Mesothelial cell of epicardium (in vitro differentiated cells): ENCODE results near the gene MED13L. TPM values are rescaled to one million over a fixed set of nuclear protein-coding genes. Genes with fewer than 3 reads are reported as not detected.

Source experiments
- DNase-seq, 2 experiments: peaks; one replicate each; pipeline ENCODE4 v3.0.0; 2021; ENCODE audit warnings: low spot score in 2 of 2; ENCODE audit not compliant: unreplicated experiment in 2 of 2
- H3K27ac Mint-ChIP-seq: 2 replicates; pipeline ENCODE4 v1.8.0; 2021; ENCODE audit warnings: mixed read lengths
- H3K27me3 Mint-ChIP-seq: 2 replicates; pipeline ENCODE4 v1.8.0; 2021; ENCODE audit warnings: low read depth, mixed read lengths
- H3K36me3 Mint-ChIP-seq: 2 replicates; pipeline ENCODE4 v1.8.0; 2021; ENCODE audit warnings: mixed read lengths
- H3K4me1 Mint-ChIP-seq: 2 replicates; pipeline ENCODE4 v1.8.0; 2021; ENCODE audit warnings: mixed read lengths
- H3K4me3 Mint-ChIP-seq: 2 replicates; pipeline ENCODE4 v1.8.0; 2021; ENCODE audit warnings: mild to moderate bottlenecking, moderate library complexity, mixed read lengths
- H3K9me3 Mint-ChIP-seq: 2 replicates; pipeline ENCODE4 v1.8.0; 2021; ENCODE audit warnings: mixed read lengths
- microRNA-seq: library from miRNA; unstranded; fragments of <30 nt; microRNA quantifications from one replicate; pipeline ENCODE4 v1.2.0, GENCODE V29; 2021; ENCODE audit warnings: inconsistent platforms, mixed read lengths
- total RNA-seq: library from RNA; stranded (reverse); gene quantifications from 3 replicates; pipeline ENCODE4 v1.2.1, GENCODE V29; 2021
- TF ChIP-seq, protein P1 (sequence below): fragments of 200-600 bp; sonication (generic); IDR thresholded peaks from one replicate; pipeline ENCODE4 v1.5.0; 2021; ENCODE audit warnings: antibody characterized with exemption; ENCODE audit not compliant: unreplicated experiment

Gene MED13L
- total RNA-seq, 1 donor from 2014 or later: 179 TPM

DNA sequence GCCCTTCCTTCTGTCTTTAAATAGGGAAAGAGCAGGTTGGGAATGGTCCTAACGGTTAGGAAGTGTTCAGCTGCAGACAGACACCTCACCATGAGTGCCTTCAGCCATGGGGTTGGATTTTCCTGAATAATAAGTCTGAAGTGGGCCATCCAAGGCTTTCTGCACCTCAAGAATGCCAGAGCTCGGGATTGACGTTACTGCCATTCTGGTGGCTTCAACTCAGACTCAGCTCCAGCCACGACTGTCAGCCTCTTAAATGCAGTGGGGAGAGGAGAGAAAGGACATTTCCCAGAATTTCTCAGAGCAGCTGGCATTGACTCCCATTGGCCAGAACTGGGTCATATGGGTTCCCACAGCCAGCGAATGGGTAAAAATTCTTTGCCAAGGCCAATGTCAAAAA is 363.4 kb downstream of the MED13L start:
- H3K27ac Mint-ChIP-seq: no peak overlapping the region
- H3K9me3 Mint-ChIP-seq: peaks cover 6% of the 10 kb centered on the region
- no peak overlapping the region for H3K4me3 Mint-ChIP-seq
- no peaks in the 10 kb centered on the region for H3K36me3 Mint-ChIP-seq
- TF ChIP-seq, protein P1, sequence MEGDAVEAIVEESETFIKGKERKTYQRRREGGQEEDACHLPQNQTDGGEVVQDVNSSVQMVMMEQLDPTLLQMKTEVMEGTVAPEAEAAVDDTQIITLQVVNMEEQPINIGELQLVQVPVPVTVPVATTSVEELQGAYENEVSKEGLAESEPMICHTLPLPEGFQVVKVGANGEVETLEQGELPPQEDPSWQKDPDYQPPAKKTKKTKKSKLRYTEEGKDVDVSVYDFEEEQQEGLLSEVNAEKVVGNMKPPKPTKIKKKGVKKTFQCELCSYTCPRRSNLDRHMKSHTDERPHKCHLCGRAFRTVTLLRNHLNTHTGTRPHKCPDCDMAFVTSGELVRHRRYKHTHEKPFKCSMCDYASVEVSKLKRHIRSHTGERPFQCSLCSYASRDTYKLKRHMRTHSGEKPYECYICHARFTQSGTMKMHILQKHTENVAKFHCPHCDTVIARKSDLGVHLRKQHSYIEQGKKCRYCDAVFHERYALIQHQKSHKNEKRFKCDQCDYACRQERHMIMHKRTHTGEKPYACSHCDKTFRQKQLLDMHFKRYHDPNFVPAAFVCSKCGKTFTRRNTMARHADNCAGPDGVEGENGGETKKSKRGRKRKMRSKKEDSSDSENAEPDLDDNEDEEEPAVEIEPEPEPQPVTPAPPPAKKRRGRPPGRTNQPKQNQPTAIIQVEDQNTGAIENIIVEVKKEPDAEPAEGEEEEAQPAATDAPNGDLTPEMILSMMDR: no peak
- peaks cover 9% of the 10 kb centered on the region for H3K4me1 Mint-ChIP-seq
- no peak for DNase-seq
- no peaks in the 10 kb centered on the region for H3K27me3 Mint-ChIP-seq

DNA sequence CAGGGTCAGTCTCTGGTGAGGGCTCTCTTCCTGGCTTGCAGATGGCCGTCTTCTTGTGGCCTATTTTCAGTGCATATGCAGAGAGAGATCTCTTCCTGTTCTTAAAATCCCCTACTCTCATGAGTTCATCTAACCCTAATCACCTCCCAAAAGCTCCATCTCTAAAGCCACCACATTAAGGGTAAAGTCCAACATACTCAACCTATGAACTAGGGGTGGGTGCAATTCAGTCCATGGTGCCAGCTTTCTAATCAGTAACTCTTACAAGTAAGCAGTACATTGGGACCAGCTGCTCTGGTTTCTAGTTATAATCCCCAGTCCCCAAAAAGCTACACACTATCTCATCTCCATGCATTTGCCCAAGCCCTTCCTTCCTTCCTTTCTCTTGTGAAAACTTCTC is 365.1 kb downstream of the MED13L start:
- DNase-seq: no peak
- TF ChIP-seq, protein P1: no peak
- peaks cover 17% of the 10 kb centered on the region for H3K4me1 Mint-ChIP-seq
- H3K27ac Mint-ChIP-seq: no peak overlapping the region
- H3K36me3 Mint-ChIP-seq: no peaks in the 10 kb centered on the region
- no peak overlapping the region for H3K4me3 Mint-ChIP-seq
- peaks cover 6% of the 10 kb centered on the region for H3K9me3 Mint-ChIP-seq
- no peaks in the 10 kb centered on the region for H3K27me3 Mint-ChIP-seq

DNA sequence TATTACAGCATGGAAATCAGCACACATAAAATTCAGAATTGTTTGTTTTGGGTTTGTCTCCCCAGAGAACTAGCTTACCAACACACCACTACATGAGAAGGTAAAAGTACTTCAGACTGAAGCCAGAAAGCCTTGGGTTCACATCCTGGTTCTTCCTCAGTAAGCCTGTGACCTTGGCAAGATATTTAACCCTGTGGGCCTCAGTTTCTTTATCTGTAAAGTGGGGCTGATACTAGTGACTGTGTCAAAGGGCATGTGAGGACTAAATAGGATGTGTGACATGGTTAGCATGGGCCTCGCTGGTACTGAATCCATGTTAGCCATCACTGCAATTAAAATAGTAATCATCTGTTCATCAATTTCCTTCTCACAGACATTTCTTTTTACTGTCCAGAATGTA is 366.1 kb downstream of the MED13L start:
- H3K36me3 Mint-ChIP-seq: no peaks in the 10 kb centered on the region
- peaks cover 14% of the 10 kb centered on the region for H3K4me1 Mint-ChIP-seq
- no peak overlapping the region for H3K4me3 Mint-ChIP-seq
- H3K9me3 Mint-ChIP-seq: peaks cover 6% of the 10 kb centered on the region
- TF ChIP-seq, protein P1: no peak
- no peak for DNase-seq
- H3K27me3 Mint-ChIP-seq: no peaks in the 10 kb centered on the region
- H3K27ac Mint-ChIP-seq: no peak overlapping the region

DNA sequence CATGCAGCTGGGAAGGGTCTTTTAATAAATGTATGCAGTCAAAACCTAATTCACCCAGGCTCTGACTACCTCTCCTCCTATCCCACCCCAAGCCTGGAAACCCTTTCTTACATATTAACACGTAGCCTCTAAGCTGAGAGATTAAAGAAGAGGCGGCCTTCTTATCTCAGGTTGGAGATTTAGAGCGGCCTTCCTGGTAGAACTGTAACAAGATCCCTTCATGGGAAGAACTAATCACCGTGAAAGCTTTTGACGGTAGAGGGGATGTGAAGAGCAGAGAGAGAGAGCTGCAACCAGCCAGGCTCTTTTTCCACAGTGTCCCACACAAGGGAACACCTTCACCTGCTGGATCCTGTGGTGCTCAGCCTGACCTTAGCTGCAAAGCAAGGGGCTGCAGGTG is 367.4 kb downstream of the MED13L start:
- Mint-ChIP-seq H3K9me3 (peaks cover 6% of the 10 kb centered on the region), H3K36me3 (no peaks in the 10 kb centered on the region), H3K4me1 (peaks cover 14% of the 10 kb centered on the region), H3K4me3 (no peak overlapping the region), H3K27me3 (no peaks in the 10 kb centered on the region), H3K27ac (peak overlapping the region; percentile 54)
- no peak for DNase-seq
- TF ChIP-seq, protein P1: no peak

Small RNA genes within 50 kb of the gene (microRNA-seq; reads per million reads assigned to microRNA genes)
- gene MIR620: not detected
